Stomach (tissue), 9 donors: ENCODE measurements around the gene DUSP16. TPM values are rescaled to one million over a fixed set of nuclear protein-coding genes. Genes with fewer than 3 reads are reported as not detected.

Experiments
- DNase-seq, 2 donors: peaks; one replicate each; pipeline versions ENCODE4 v3.0.0 to v3.0.0-alpha.2; 2013 to 2019
- H3K27ac ChIP-seq, 5 donors: fragments of 200-600 bp in 4 of 5; sonication (generic) in 4 of 5; one replicate each; pipeline ENCODE4 v1.5.1; 2013 to 2019; ENCODE audit warnings: mild to moderate bottlenecking in 1 of 5, moderate library complexity in 1 of 5
- H3K27me3 ChIP-seq, 3 donors: fragments of 200-600 bp; sonication (generic); one replicate each; pipeline ENCODE4 v1.5.1; 2017 to 2019; ENCODE audit warnings: mixed run types in 1 of 3
- H3K36me3 ChIP-seq, 4 donors: fragments of 200-600 bp; sonication (generic); 1 replicate in 3 of 4; 2 replicates in 1 of 4; pipeline ENCODE4 v1.5.1; 2016 to 2019
- H3K4me1 ChIP-seq, 4 donors: fragments of 200-600 bp; sonication (generic); one replicate each; pipeline ENCODE4 v1.5.1; 2016 to 2019
- H3K4me3 ChIP-seq, 4 donors: fragments of 200-600 bp; sonication (generic) in 3 of 4; one replicate each; pipeline ENCODE4 v1.5.1; 2016 to 2019; ENCODE audit warnings: mild to moderate bottlenecking in 1 of 4
- H3K9me3 ChIP-seq, 4 donors: fragments of 200-600 bp; sonication (generic); one replicate each; pipeline ENCODE4 v1.5.1; 2016 to 2019
- CTCF ChIP-seq, 7 experiments: fragments of 450-650 bp in 4 of 7; fragments of 200-600 bp in 3 of 7; sonication (generic) in 3 of 7; IDR thresholded peaks; one replicate each; pipeline ENCODE4 v1.5.1; 2016 to 2019; ENCODE audit warnings: antibody characterized with exemption in 7 of 7, control low read depth in 2 of 7, mild to moderate bottlenecking in 1 of 7
- EP300 ChIP-seq: sonication (generic); formaldehyde crosslinking; IDR thresholded peaks from one replicate; pipeline ENCODE4 v1.6.1; 2017; ENCODE audit warnings: antibody characterized with exemption
- POLR2A ChIP-seq, 4 donors: fragments of 450-650 bp; IDR thresholded peaks; one replicate each; pipeline ENCODE4 v1.6.1; 2016; ENCODE audit warnings: antibody characterized with exemption in 4 of 4, control low read depth in 2 of 4, mild to moderate bottlenecking in 1 of 4, moderate library complexity in 1 of 4
- POLR2AphosphoS5 ChIP-seq, 3 donors: sonication (generic); formaldehyde crosslinking; IDR thresholded peaks; one replicate each; pipeline ENCODE4 v1.6.1; 2016; ENCODE audit warnings: antibody characterized with exemption in 3 of 3
- WGBS, 5 donors: extraction: QIAGEN DNeasy Blood & Tissue Kit in 3 of 5; methylation state at CpG; one replicate each; pipeline versions ENCODE4 v1.1.5 to v1.1.7; 2013 to 2018; 5-methylcytosine and 5-hydroxymethylcytosine counted together
- intact Hi-C: fragments of 100-400 bp; cut with DNase I; formaldehyde crosslinking; loops from one replicate; pipeline ENCODE4 v1.15.1; 2023; ENCODE audit warnings: low total_unique reads
- polyA plus RNA-seq, 3 donors: library from polyadenylated mRNA; stranded (reverse); fragments of 200-250 nt; gene quantifications; one replicate each; pipeline ENCODE4 v1.2.3, GENCODE V29; 2013
- total RNA-seq, 5 donors: library from RNA; depleted of rRNA; stranded (reverse); fragments of >200 nt; gene quantifications; one replicate each; pipeline versions ENCODE4 v1.1.0 to v1.2.3, GENCODE V29; 2014 to 2016
- donor health status: healthy with polysubstance abuse.
- donor health status: Bipolar disorder and iron deficiency.
- donor health status: healthy.

Gene DUSP16
- total and polyA plus RNA-seq, 8 donors = 4.9 to 34.8 (median 22.6) TPM

GRCh38 chr12:12610711-12611110, 48.0 kb upstream of the DUSP16 start:
- Histone ChIP-seq H3K4me3 (peak overlapping the region in 2 of 4 donors; percentile 77 to 82), H3K36me3 (peaks cover 0 to 12% (median 4%) of the 10 kb centered on the region in 4 donors), H3K4me1 (peaks cover 15 to 41% (median 27%) of the 10 kb centered on the region in 4 donors), H3K27me3 (no peaks in the 10 kb centered on the region), H3K9me3 (no peaks in the 10 kb centered on the region), H3K27ac (peak overlapping the region; percentile 35 to 97 (median 94))
- 91 to 97% (median 94%) methylated on average over 4 of the region's 4 CpGs for WGBS, 5 donors
- no peak for DNase-seq
- intact Hi-C loops = no loop called here
- no peak for TF ChIP-seq EP300
- no peak for TF ChIP-seq POLR2A (IDR thresholded peaks at IDR 0.05)

- H3K9me3 ChIP-seq = no peaks in the 10 kb centered on the region
- DNase-seq = no peak
- intact Hi-C loops = no loop called here
- H3K4me3 ChIP-seq = no peak overlapping the region
- peaks cover 0 to 4% (median 0%) of the 10 kb centered on the region in 4 donors for H3K36me3 ChIP-seq
- peaks cover 14 to 31% (median 21%) of the 10 kb centered on the region in 4 donors for H3K4me1 ChIP-seq
- H3K27ac ChIP-seq = no peak overlapping the region
- 91 to 97% (median 94%) methylated on average over 3 of the region's 3 CpGs for WGBS, 5 donors
- no peaks in the 10 kb centered on the region for H3K27me3 ChIP-seq
- TF ChIP-seq POLR2AphosphoS5 (IDR thresholded peaks at IDR 0.05) = no peak
- TF ChIP-seq EP300 = no peak
- no peak for TF ChIP-seq CTCF (IDR thresholded peaks at IDR 0.05)
- TF ChIP-seq POLR2A (IDR thresholded peaks at IDR 0.05) = no peak
Measured at GRCh38 chr12:12609692-12610091, 47.0 kb upstream of the DUSP16 start.

- Histone ChIP-seq H3K27me3 (no peaks in the 10 kb centered on the region), H3K36me3 (no peaks in the 10 kb centered on the region), H3K9me3 (no peaks in the 10 kb centered on the region), H3K27ac (no peak overlapping the region), H3K4me3 (no peak overlapping the region), H3K4me1 (peaks cover 13 to 20% (median 17%) of the 10 kb centered on the region in 4 donors)
- TF ChIP-seq POLR2AphosphoS5 (IDR thresholded peaks at IDR 0.05) (no peak), CTCF (IDR thresholded peaks at IDR 0.05) (no peak), POLR2A (IDR thresholded peaks at IDR 0.05) (no peak), EP300 (no peak)
- peak in 1 of 2 donors; percentile 40 for DNase-seq
- 85 to 93% (median 89%) methylated on average over 1 of the region's 1 CpG for WGBS, 5 donors
- intact Hi-C loops = no loop called here
Measured at GRCh38 chr12:12608557-12608957, 45.9 kb upstream of the DUSP16 start.

- Histone ChIP-seq H3K4me1 (peaks cover 0 to 5% (median 5%) of the 10 kb centered on the region in 4 donors), H3K36me3 (no peaks in the 10 kb centered on the region), H3K27ac (peak overlapping the region in 2 of 5 donors; percentile 53 to 62), H3K9me3 (no peaks in the 10 kb centered on the region), H3K4me3 (no peak overlapping the region), H3K27me3 (no peaks in the 10 kb centered on the region)
- 25 to 39% (median 36%) methylated on average over 7 of the region's 7 CpGs for WGBS, 5 donors
- TF ChIP-seq POLR2A (IDR thresholded peaks at IDR 0.05) (no peak), CTCF (IDR thresholded peaks at IDR 0.05) (no peak), POLR2AphosphoS5 (IDR thresholded peaks at IDR 0.05) (no peak), EP300 (no peak)
- no peak for DNase-seq
- intact Hi-C loops = no loop called here
Measured at GRCh38 chr12:12606781-12607589, 44.3 kb upstream of the DUSP16 start.

- no peak for TF ChIP-seq EP300
- no peak for TF ChIP-seq POLR2AphosphoS5 (IDR thresholded peaks at IDR 0.05)
- no peak for TF ChIP-seq POLR2A (IDR thresholded peaks at IDR 0.05)
- no peak for TF ChIP-seq CTCF (IDR thresholded peaks at IDR 0.05)
- no peaks in the 10 kb centered on the region for H3K4me1 ChIP-seq
- H3K9me3 ChIP-seq = no peaks in the 10 kb centered on the region
- no peak overlapping the region for H3K4me3 ChIP-seq
- DNase-seq = no peak
- intact Hi-C loops = no loop called here
- no peaks in the 10 kb centered on the region for H3K27me3 ChIP-seq
- no peak overlapping the region for H3K27ac ChIP-seq
- H3K36me3 ChIP-seq = no peaks in the 10 kb centered on the region
- WGBS, 5 donors = 63 to 88% (median 78%) methylated on average over 5 of the region's 5 CpGs
Measured at GRCh38 chr12:12604740-12605139, 42.1 kb upstream of the DUSP16 start.
